Fibroblast of villous mesenchyme (primary cell): Measurements from ENCODE around the gene SCYGR6. TPM values are rescaled to one million over a fixed set of nuclear protein-coding genes. Genes with fewer than 3 reads are reported as not detected.
A peak's percentile ranks its signal among the peaks of the same experiment; 100 is the strongest.

Experiments
- DNase-seq: peaks from one replicate; pipeline ENCODE4 v3.0.0-alpha.2; 2010; ENCODE audit warnings: low read depth
- H3K4me3 ChIP-seq: 2 replicates; pipeline ENCODE4 v1.5.1; 2011; ENCODE audit warnings: low read depth, mild to moderate bottlenecking, low read length
- CTCF ChIP-seq: IDR thresholded peaks from 2 replicates; pipeline ENCODE4 v1.5.1; 2012; ENCODE audit warnings: low read depth, mild to moderate bottlenecking, low read length; ENCODE audit not compliant: insufficient read depth
- small RNA-seq: library from RNA; depleted of rRNA; stranded (forward); fragments of <200 nt; gene quantifications from one replicate; pipeline ENCODE3, GENCODE V24; 2012
- total RNA-seq: library from RNA; depleted of rRNA; stranded (reverse); fragments of >200 nt; gene quantifications from 2 replicates; pipeline ENCODE4 v1.2.3, GENCODE V29; 2012

The SCYGR6 gene
- total RNA-seq, 1 donor = not detected

GRCh38 chr2:227696990-227697679, 27.4 kb downstream of the SCYGR6 start:
- no peak overlapping the region for H3K4me3 ChIP-seq
- DNase-seq = peak; percentile 7
- TF ChIP-seq CTCF = no peak

- no peak overlapping the region for H3K4me3 ChIP-seq
- peak; percentile 66 for DNase-seq
- TF ChIP-seq CTCF = no peak
These were observed 37.4 kb downstream of the SCYGR6 start for GRCh38 chr2:227687189-227687588.

- no peak overlapping the region for H3K4me3 ChIP-seq
- TF ChIP-seq CTCF = no peak
- DNase-seq = no peak
These were observed 40.3 kb downstream of the SCYGR6 start for GRCh38 chr2:227684258-227684657.

GRCh38 chr2:227677928-227678327, 46.6 kb downstream of the SCYGR6 start:
- no peak for DNase-seq
- no peak overlapping the region for H3K4me3 ChIP-seq
- no peak for TF ChIP-seq CTCF

GRCh38 chr2:227674485-227674884, 50.1 kb downstream of the SCYGR6 start:
- peak; percentile 19 for DNase-seq
- TF ChIP-seq CTCF = no peak
- H3K4me3 ChIP-seq = no peak overlapping the region

Small RNA genes within 50 kb of the gene (small RNA-seq; reads per million reads assigned to genes)
- gene RNA5SP121 = not detected

Other genes starting within 250 kb of the SCYGR6 start
- not detected in 2 replicates for gene SCYGR2, start 125.9 kb downstream of the SCYGR6 start, total RNA-seq
- not detected in 2 replicates for gene SCYGR3, start 109.9 kb downstream of the SCYGR6 start, total RNA-seq
- gene SCYGR4, start 107.3 kb downstream of the SCYGR6 start, total RNA-seq = not detected in 2 replicates
- not detected in 2 replicates for gene SCYGR5, start 58.0 kb downstream of the SCYGR6 start, total RNA-seq
- under 0.01 and 0.32 TPM in 2 replicates for gene SLC19A3, start 6.7 kb downstream of the SCYGR6 start, total RNA-seq
- not detected in 2 replicates for gene SCYGR7, start 3.6 kb upstream of the SCYGR6 start, total RNA-seq
- gene SCYGR8, start 21.1 kb upstream of the SCYGR6 start, total RNA-seq = not detected in 2 replicates
- 0.43 TPM in 1 of 2 replicates, not detected in the other for gene CCL20, start 89.1 kb upstream of the SCYGR6 start, total RNA-seq
- 0.64 TPM in 1 of 2 replicates, not detected in the other for gene DAW1, start 146.9 kb upstream of the SCYGR6 start, total RNA-seq